Measurements from ENCODE around the gene ADGRD1.

Gene ADGRD1

DNA sequence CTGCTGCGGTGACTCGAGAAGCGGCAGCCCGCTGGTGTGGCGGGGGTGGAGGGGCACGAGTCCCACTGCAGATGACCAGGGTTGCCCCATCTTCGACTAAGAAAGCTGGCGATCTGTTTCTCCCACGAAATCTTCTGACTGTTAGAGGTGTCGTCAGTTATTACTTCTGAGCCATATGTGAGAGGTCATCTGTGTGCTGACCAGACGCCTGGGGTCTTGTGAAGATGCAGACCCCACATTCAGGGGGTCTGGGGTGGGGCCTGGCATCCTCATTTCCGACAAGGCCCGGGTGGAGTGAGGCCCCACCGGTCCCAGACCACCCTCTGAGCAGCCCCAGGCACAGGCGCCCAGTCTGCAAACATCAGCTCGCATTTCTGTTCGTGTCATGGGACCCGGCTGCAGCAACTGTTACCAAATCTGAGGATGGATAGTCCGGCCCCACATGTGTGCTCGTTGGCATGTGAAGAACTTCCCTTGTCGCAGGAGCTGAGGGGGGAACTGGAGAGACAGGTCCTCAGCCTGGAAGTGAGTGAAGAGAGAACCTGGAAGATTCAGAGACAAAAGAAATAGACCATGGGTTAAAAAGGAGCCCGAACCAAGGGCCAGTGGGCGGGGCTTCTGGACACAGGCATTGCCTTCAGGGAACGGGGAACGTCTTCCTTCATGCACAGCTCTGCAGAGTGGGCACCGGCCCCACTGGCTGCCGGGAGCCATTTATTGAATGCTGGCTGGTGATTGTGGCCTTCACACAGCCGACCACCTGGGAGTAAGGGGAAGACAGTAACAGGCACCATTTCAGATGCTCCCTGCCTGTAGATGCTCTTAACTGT, 135.2 kb downstream of the ADGRD1 start:
- no peak for TF ChIP-seq EZH2 (IDR thresholded peaks at IDR 0.05; ENCODE audit: borderline replicate concordance, low read length)
- H3K79me2 ChIP-seq (ENCODE audit: insufficient read depth, low read length) = no peaks in the 10 kb centered on the region
- no peak overlapping the region for H3K27ac ChIP-seq (ENCODE audit: low read depth, low read length, poor library complexity, severe bottlenecking)
- no peaks in the 10 kb centered on the region for H4K20me1 ChIP-seq (ENCODE audit: insufficient read depth, low read length)
- no peak overlapping the region for H2AFZ ChIP-seq (ENCODE audit: low read length)
- no peaks in the 10 kb centered on the region for H3K4me1 ChIP-seq (ENCODE audit: insufficient read depth, low read length, severe bottlenecking)
- no peaks in the 10 kb centered on the region for H3K9me3 ChIP-seq (ENCODE audit: low read length)
- no peak overlapping the region for H3K9ac ChIP-seq (ENCODE audit: low read length)
- no peaks in the 10 kb centered on the region for H3F3A ChIP-seq (ENCODE audit: insufficient read depth, low read length)
- no peaks in the 10 kb centered on the region for H3K36me3 ChIP-seq (ENCODE audit: insufficient read depth, low read length)
- no peaks in the 10 kb centered on the region for H3K9me2 ChIP-seq (ENCODE audit: low read depth, low read length)
- no peak overlapping the region for H3K4me2 ChIP-seq (ENCODE audit: low read length)
- H3K27me3 ChIP-seq (ENCODE audit: insufficient read depth, low read length) = no peaks in the 10 kb centered on the region
- H3K4me3 ChIP-seq (ENCODE audit: low read depth, low read length, poor library complexity, severe bottlenecking) = no peak overlapping the region

GRCh38 chr12:131089531-131090273, 136.0 kb downstream of the ADGRD1 start:
- Histone ChIP-seq H3K9me3 (ENCODE audit: low read length) (no peaks in the 10 kb centered on the region), H3K4me1 (ENCODE audit: insufficient read depth, low read length, severe bottlenecking) (no peaks in the 10 kb centered on the region), H3K79me2 (ENCODE audit: insufficient read depth, low read length) (no peaks in the 10 kb centered on the region), H3K4me3 (ENCODE audit: low read depth, low read length, poor library complexity, severe bottlenecking) (no peak overlapping the region), H3K9ac (ENCODE audit: low read length) (no peak overlapping the region), H3F3A (ENCODE audit: insufficient read depth, low read length) (no peaks in the 10 kb centered on the region), H3K27me3 (ENCODE audit: insufficient read depth, low read length) (no peaks in the 10 kb centered on the region), H2AFZ (ENCODE audit: low read length) (no peak overlapping the region), H3K9me2 (ENCODE audit: low read depth, low read length) (no peaks in the 10 kb centered on the region), H3K27ac (ENCODE audit: low read depth, low read length, poor library complexity, severe bottlenecking) (no peak overlapping the region), H3K36me3 (ENCODE audit: insufficient read depth, low read length) (no peaks in the 10 kb centered on the region), H4K20me1 (ENCODE audit: insufficient read depth, low read length) (no peaks in the 10 kb centered on the region), H3K4me2 (ENCODE audit: low read length) (no peak overlapping the region)
- TF ChIP-seq, protein P1, sequence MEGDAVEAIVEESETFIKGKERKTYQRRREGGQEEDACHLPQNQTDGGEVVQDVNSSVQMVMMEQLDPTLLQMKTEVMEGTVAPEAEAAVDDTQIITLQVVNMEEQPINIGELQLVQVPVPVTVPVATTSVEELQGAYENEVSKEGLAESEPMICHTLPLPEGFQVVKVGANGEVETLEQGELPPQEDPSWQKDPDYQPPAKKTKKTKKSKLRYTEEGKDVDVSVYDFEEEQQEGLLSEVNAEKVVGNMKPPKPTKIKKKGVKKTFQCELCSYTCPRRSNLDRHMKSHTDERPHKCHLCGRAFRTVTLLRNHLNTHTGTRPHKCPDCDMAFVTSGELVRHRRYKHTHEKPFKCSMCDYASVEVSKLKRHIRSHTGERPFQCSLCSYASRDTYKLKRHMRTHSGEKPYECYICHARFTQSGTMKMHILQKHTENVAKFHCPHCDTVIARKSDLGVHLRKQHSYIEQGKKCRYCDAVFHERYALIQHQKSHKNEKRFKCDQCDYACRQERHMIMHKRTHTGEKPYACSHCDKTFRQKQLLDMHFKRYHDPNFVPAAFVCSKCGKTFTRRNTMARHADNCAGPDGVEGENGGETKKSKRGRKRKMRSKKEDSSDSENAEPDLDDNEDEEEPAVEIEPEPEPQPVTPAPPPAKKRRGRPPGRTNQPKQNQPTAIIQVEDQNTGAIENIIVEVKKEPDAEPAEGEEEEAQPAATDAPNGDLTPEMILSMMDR (IDR thresholded peaks at IDR 0.05; ENCODE audit: low read length) = no peak
- no peak for TF ChIP-seq EZH2 (IDR thresholded peaks at IDR 0.05; ENCODE audit: borderline replicate concordance, low read length)

DNA sequence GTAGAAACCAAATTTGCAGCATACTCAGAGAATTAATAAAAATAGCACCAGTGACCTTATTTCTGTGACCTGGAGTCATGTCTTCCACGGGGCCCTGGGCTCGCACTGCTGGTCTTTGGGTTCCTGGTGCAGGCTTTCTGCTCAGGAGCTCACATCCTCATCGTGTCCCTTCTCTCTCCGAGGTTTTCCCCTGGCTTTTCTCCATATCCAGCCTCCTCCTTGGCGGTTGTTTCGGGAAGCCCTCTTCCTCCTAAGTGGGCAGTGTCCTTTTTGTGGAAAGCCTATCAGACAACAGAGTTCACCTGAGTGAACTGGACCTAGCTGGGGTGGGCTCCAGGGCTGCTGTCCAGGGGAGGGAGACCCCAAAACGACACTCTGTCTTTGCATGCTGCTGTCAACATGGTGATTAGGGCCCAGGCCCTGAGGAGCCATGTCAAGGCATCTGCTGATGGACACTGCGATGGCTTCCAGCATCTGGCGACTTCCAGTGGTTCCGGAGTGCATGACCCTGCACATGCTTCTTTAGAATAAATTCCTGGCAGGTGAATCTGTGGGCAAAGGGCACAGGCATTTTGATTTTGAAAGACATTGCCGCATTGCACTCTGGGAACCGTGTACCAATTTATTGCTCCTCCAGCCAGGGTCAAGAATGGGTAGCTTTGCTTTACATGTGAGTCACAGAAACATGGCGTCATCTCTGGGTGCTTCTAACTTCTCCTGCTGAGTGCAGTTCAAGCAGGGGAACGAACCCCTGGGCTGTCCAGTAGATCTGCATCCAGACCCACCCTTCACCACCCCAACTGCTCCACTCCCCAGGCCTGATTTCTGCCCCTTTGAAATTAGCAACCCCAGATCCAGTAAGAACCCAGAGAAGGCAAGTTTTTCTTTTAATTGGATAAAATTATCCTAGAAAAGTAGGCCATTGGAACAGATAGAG, 136.8 kb downstream of the ADGRD1 start:
- no peak overlapping the region for H3K9ac ChIP-seq (ENCODE audit: low read length)
- H2AFZ ChIP-seq (ENCODE audit: low read length) = no peak overlapping the region
- no peaks in the 10 kb centered on the region for H3K4me1 ChIP-seq (ENCODE audit: insufficient read depth, low read length, severe bottlenecking)
- no peaks in the 10 kb centered on the region for H3K79me2 ChIP-seq (ENCODE audit: insufficient read depth, low read length)
- H3F3A ChIP-seq (ENCODE audit: insufficient read depth, low read length) = no peaks in the 10 kb centered on the region
- no peak overlapping the region for H3K27ac ChIP-seq (ENCODE audit: low read depth, low read length, poor library complexity, severe bottlenecking)
- H3K27me3 ChIP-seq (ENCODE audit: insufficient read depth, low read length) = no peaks in the 10 kb centered on the region
- H3K9me3 ChIP-seq (ENCODE audit: low read length) = no peaks in the 10 kb centered on the region
- H3K4me3 ChIP-seq (ENCODE audit: low read depth, low read length, poor library complexity, severe bottlenecking) = no peak overlapping the region
- H3K9me2 ChIP-seq (ENCODE audit: low read depth, low read length) = no peaks in the 10 kb centered on the region
- H4K20me1 ChIP-seq (ENCODE audit: insufficient read depth, low read length) = no peaks in the 10 kb centered on the region
- no peaks in the 10 kb centered on the region for H3K36me3 ChIP-seq (ENCODE audit: insufficient read depth, low read length)
- no peak overlapping the region for H3K4me2 ChIP-seq (ENCODE audit: low read length)
- TF ChIP-seq, protein P1 (IDR thresholded peaks at IDR 0.05; ENCODE audit: low read length) = no peak
- TF ChIP-seq EZH2 (IDR thresholded peaks at IDR 0.05; ENCODE audit: borderline replicate concordance, low read length) = no peak

Measured in OCI-LY1 (cell line).